Suppressor macrophage treated with lipopolysaccharide for 1 hour (primary cell): ENCODE results near the gene ZNF346.
"Not testable (repeated sequence)": the region's sequence is repeated elsewhere in the genome, so short reads cannot be mapped to it uniquely, and the experiment has no call there.

Experiments
- DNase-seq, 3 donors: peaks; one replicate each; pipeline ENCODE4 v3.0.0-alpha.2; 2020 to 2022

The ZNF346 gene

GRCh38 chr5:177015156-177015555 is 7.3 kb upstream of the ZNF346 start:
- no peak for DNase-seq

- no peak for DNase-seq
Observed at GRCh38 chr5:177018341-177018740, 4.2 kb upstream of the ZNF346 start.

GRCh38 chr5:177020033-177020432 is 2.5 kb upstream of the ZNF346 start:
- DNase-seq = no peak

- peak in 2 of 3 donors; percentile 13 to 25 for DNase-seq
Observed at GRCh38 chr5:177023303-177023664, 788 bp downstream of the ZNF346 start.

GRCh38 chr5:177024559-177024958 is 2.1 kb downstream of the ZNF346 start:
- DNase-seq = no peak

GRCh38 chr5:177025101-177025601 is 2.7 kb downstream of the ZNF346 start:
- no peak for DNase-seq

GRCh38 chr5:177027665-177028064 is 5.2 kb downstream of the ZNF346 start:
- no peak for DNase-seq

- DNase-seq = no peak
Observed at GRCh38 chr5:177029498-177029897, 7.0 kb downstream of the ZNF346 start.

GRCh38 chr5:177035976-177036375 is 13.5 kb downstream of the ZNF346 start:
- DNase-seq = no peak

GRCh38 chr5:177036443-177036842 is 13.9 kb downstream of the ZNF346 start:
- no peak for DNase-seq

GRCh38 chr5:177036921-177037320 is 14.4 kb downstream of the ZNF346 start:
- DNase-seq = no peak

- DNase-seq = no peak
Observed at GRCh38 chr5:177040814-177041420, 18.4 kb downstream of the ZNF346 start.

GRCh38 chr5:177041936-177042335 is 19.4 kb downstream of the ZNF346 start:
- DNase-seq = no peak

- no peak for DNase-seq
Observed at GRCh38 chr5:177043114-177043513, 20.6 kb downstream of the ZNF346 start.

- DNase-seq = no peak
Observed at GRCh38 chr5:177043958-177044357, 21.5 kb downstream of the ZNF346 start.

GRCh38 chr5:177044641-177045040 is 22.1 kb downstream of the ZNF346 start:
- DNase-seq = no peak

GRCh38 chr5:177045631-177046030 is 23.1 kb downstream of the ZNF346 start:
- DNase-seq = no peak

- not testable (repeated sequence) for DNase-seq
Observed at GRCh38 chr5:177048531-177048930, 26.0 kb downstream of the ZNF346 start.

GRCh38 chr5:177049285-177049684 is 26.8 kb downstream of the ZNF346 start:
- DNase-seq = peak in 1 of 3 donors; percentile 6

- DNase-seq = no peak
Observed at GRCh38 chr5:177064500-177065277, 42.2 kb downstream of the ZNF346 start.

GRCh38 chr5:177065491-177065890 is 43.0 kb downstream of the ZNF346 start:
- no peak for DNase-seq

GRCh38 chr5:177066224-177066623 is 43.7 kb downstream of the ZNF346 start:
- DNase-seq = no peak

GRCh38 chr5:177067503-177067902 is 45.0 kb downstream of the ZNF346 start:
- no peak for DNase-seq

- DNase-seq = no peak
Observed at GRCh38 chr5:177070536-177071191, 48.2 kb downstream of the ZNF346 start.
